ENCODE measurements around the gene MLN.

GRCh38 chr6:33820784-33821520, 17.1 kb upstream of the MLN start:
- TF ChIP-seq POLR2AphosphoS5 (IDR thresholded peaks at IDR 0.05) (no peak), CTCF (IDR thresholded peaks at IDR 0.05) (no peak), POLR2A (IDR thresholded peaks at IDR 0.05) (no peak)
